ENCODE measurements around the gene GMNN. TPM values are rescaled to one million over a fixed set of nuclear protein-coding genes. Genes with fewer than 3 reads are reported as not detected.

The GMNN gene
- total RNA-seq, 1 experiment from 2014 or later = 53.1 TPM

- Histone ChIP-seq H3K4me3 (ENCODE audit: low read depth in 2 of 2, low read length in 2 of 2) (no peak overlapping the region), H3K4me1 (ENCODE audit: control insufficient read depth, insufficient read depth, low read length) (peaks cover 26% of the 10 kb centered on the region; the same call in 1 of the 2 replicates), H3K27me3 (ENCODE audit: control insufficient read depth, insufficient read depth, low read length) (no peaks in the 10 kb centered on the region), H3K9me3 (ENCODE audit: control insufficient read depth, insufficient read depth, low read depth, low read length) (no peaks in the 10 kb centered on the region), H3K36me3 (ENCODE audit: control insufficient read depth, insufficient read depth, low read length) (peaks cover 22% of the 10 kb centered on the region; the same call in 1 of the 2 replicates), H3K27ac (ENCODE audit: low read length) (no peak overlapping the region)
- in situ Hi-C loops (cut with HindIII; ENCODE audit: low pct_unique_long_range_greater_than_20kb, low sequenced_read_pairs) = no loop called here
- ATAC-seq = no peak
- POLR2A ChIA-PET = interaction anchor here (0.6 kb wide), 1 partner anchor 58 kb away, joined by 14 read pairs; no protein-coding TSS in a partner anchor
- CTCF ChIA-PET = no interaction called here
- TF ChIP-seq TCF7L2 (IDR thresholded peaks at IDR 0.05; ENCODE audit: low read depth, low read length) (no peak), REST (IDR thresholded peaks at IDR 0.05; ENCODE audit: insufficient read depth in 1 of 2, low read depth in 2 of 2, low read length in 1 of 2) (no peak), POLR2AphosphoS5 (IDR thresholded peaks at IDR 0.05; ENCODE audit: low read depth, low read length) (no peak), SIN3A (IDR thresholded peaks at IDR 0.05; ENCODE audit: borderline replicate concordance, insufficient read depth, low read depth, low read length) (no peak), CTCF (IDR thresholded peaks at IDR 0.05) (no peak)
- BruUV-seq (replicated peaks) = no TSS peak
- DNase-seq (ENCODE audit: low read depth, low spot score) = no peak
- intact Hi-C loops (cut with micrococcal nuclease; ENCODE audit: unreplicated experiment) = no loop called here
These were observed 3.4 kb downstream of the GMNN start for GRCh38 chr6:24778121-24778520.

- Histone ChIP-seq H3K9me3 (ENCODE audit: control insufficient read depth, insufficient read depth, low read depth, low read length) (no peaks in the 10 kb centered on the region), H3K36me3 (ENCODE audit: control insufficient read depth, insufficient read depth, low read length) (peaks cover 28% of the 10 kb centered on the region; the same call in 1 of the 2 replicates), H3K4me3 (ENCODE audit: low read depth in 2 of 2, low read length in 2 of 2) (no peak overlapping the region), H3K27ac (ENCODE audit: low read length) (peak overlapping the region; percentile 30; the same call in 1 of the 2 replicates), H3K4me1 (ENCODE audit: control insufficient read depth, insufficient read depth, low read length) (peaks cover 26% of the 10 kb centered on the region; the same call in 1 of the 2 replicates), H3K27me3 (ENCODE audit: control insufficient read depth, insufficient read depth, low read length) (no peaks in the 10 kb centered on the region)
- no peak for DNase-seq (ENCODE audit: low read depth, low spot score)
- no TSS peak for BruUV-seq (replicated peaks)
- ChIA-PET CTCF (no interaction called here), POLR2A (no interaction called here)
- no peak for TF ChIP-seq SIN3A (IDR thresholded peaks at IDR 0.05; ENCODE audit: borderline replicate concordance, insufficient read depth, low read depth, low read length)
- no peak for TF ChIP-seq TCF7L2 (IDR thresholded peaks at IDR 0.05; ENCODE audit: low read depth, low read length)
- no peak for ATAC-seq
- intact Hi-C loops (cut with micrococcal nuclease; ENCODE audit: unreplicated experiment) (no loop called here), in situ Hi-C loops (cut with HindIII; ENCODE audit: low pct_unique_long_range_greater_than_20kb, low sequenced_read_pairs) (no loop called here)
These were observed 4.1 kb downstream of the GMNN start for GRCh38 chr6:24778878-24779277.

GRCh38 chr6:24779416-24780016, 4.8 kb downstream of the GMNN start:
- BruUV-seq (replicated peaks) = no TSS peak
- Histone ChIP-seq H3K36me3 (ENCODE audit: control insufficient read depth, insufficient read depth, low read length) (peaks cover 34% of the 10 kb centered on the region), H3K4me1 (ENCODE audit: control insufficient read depth, insufficient read depth, low read length) (peaks cover 26% of the 10 kb centered on the region; the same call in 1 of the 2 replicates), H3K4me3 (ENCODE audit: low read depth in 2 of 2, low read length in 2 of 2) (no peak overlapping the region), H3K27ac (ENCODE audit: low read length) (no peak overlapping the region), H3K27me3 (ENCODE audit: control insufficient read depth, insufficient read depth, low read length) (no peaks in the 10 kb centered on the region), H3K9me3 (ENCODE audit: control insufficient read depth, insufficient read depth, low read depth, low read length) (no peaks in the 10 kb centered on the region)
- ATAC-seq (no peak), DNase-seq (ENCODE audit: low read depth, low spot score) (no peak)
- CTCF ChIA-PET = no interaction called here
- TF ChIP-seq TCF7L2 (IDR thresholded peaks at IDR 0.05; ENCODE audit: low read depth, low read length) = no peak
- no peak for TF ChIP-seq REST (IDR thresholded peaks at IDR 0.05; ENCODE audit: insufficient read depth in 1 of 2, low read depth in 2 of 2, low read length in 1 of 2)
- no peak for TF ChIP-seq CTCF (IDR thresholded peaks at IDR 0.05)
- TF ChIP-seq SIN3A (IDR thresholded peaks at IDR 0.05; ENCODE audit: borderline replicate concordance, insufficient read depth, low read depth, low read length) = no peak
- no peak for TF ChIP-seq POLR2AphosphoS5 (IDR thresholded peaks at IDR 0.05; ENCODE audit: low read depth, low read length)
- in situ Hi-C loops (cut with HindIII; ENCODE audit: low pct_unique_long_range_greater_than_20kb, low sequenced_read_pairs) (no loop called here), intact Hi-C loops (cut with micrococcal nuclease; ENCODE audit: unreplicated experiment) (no loop called here)
- POLR2A ChIA-PET = no interaction called here

Measured in Panc1 (cell line).